Activated B cell treated with CpG ODN at 0.5 μM for 24 hours (primary cell): ENCODE data around the gene CRACR2A. TPM values are rescaled to one million over a fixed set of nuclear protein-coding genes. Genes with fewer than 3 reads are reported as not detected.

Source experiments
- ATAC-seq: fragments of 200-7000 bp; cut with Tn5 transposase; one replicate; pipeline ENCODE4 v1.10.0; 2021; ENCODE audit warnings: low read depth, mild to moderate bottlenecking, moderate library complexity
- CTCF ChIA-PET: fragments of 350-600 bp; sonication (Branson Sonifier 250); formaldehyde crosslinking; loops from one replicate; lab custom pipeline; 2021; ENCODE audit warnings: antibody characterized with exemption; lab: Charles Lee
- POLR2A ChIA-PET: fragments of 350-600 bp; sonication (Branson Sonifier 250); formaldehyde crosslinking; loops from one replicate; lab custom pipeline; 2021; ENCODE audit warnings: antibody characterized with exemption; lab: Charles Lee
- DNase-seq: peaks from one replicate; pipeline ENCODE4 v3.0.0; 2022
- H3K27ac Mint-ChIP-seq: one replicate; pipeline ENCODE4 v1.8.0; 2020; ENCODE audit warnings: mixed read lengths
- H3K27me3 Mint-ChIP-seq: one replicate; pipeline ENCODE4 v1.8.0; 2021; ENCODE audit warnings: mixed read lengths
- H3K36me3 Mint-ChIP-seq: one replicate; pipeline ENCODE4 v1.8.0; 2021; ENCODE audit warnings: low read depth, mixed read lengths
- H3K4me1 Mint-ChIP-seq: one replicate; pipeline ENCODE4 v1.8.0; 2021; ENCODE audit warnings: mixed read lengths
- H3K4me3 Mint-ChIP-seq: one replicate; pipeline ENCODE4 v1.8.0; 2020; ENCODE audit warnings: mild to moderate bottlenecking, mixed read lengths
- H3K9me3 Mint-ChIP-seq: one replicate; pipeline ENCODE4 v1.8.0; 2020; ENCODE audit warnings: mixed read lengths
- CTCF ChIP-seq: fragments of 200-600 bp; IDR thresholded peaks from one replicate; pipeline ENCODE4 v1.8.0; 2022; ENCODE audit warnings: antibody characterized with exemption, mild to moderate bottlenecking
- intact Hi-C: fragments of 100-400 bp; cut with micrococcal nuclease; formaldehyde crosslinking; loops from one replicate; pipeline ENCODE4 v1.15.1; 2024
- total RNA-seq: library from RNA; stranded (reverse); gene quantifications from 2 replicates; pipeline ENCODE4 v1.2.3, GENCODE V29; 2022

CRACR2A gene
- total RNA-seq, 1 donor from 2014 or later = 25.8 TPM

DNA sequence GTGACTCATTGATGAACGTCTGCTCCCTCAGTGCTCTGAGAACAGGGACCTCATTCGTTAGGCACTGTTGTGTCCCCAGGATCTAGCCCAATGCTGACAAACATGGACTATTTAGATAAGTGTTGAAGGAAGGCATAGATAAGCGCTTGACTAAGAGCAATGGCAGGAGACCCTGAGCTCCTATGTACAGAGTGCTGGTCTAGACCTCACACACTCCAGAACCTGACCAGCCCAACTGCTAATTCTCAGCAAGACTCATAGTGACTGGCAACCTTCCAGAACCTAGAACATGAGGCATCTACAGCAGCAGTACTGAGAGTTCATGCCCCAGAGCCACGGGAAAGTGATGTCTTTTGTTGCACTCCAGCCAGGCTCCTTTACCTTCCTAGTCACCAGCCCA is 69.2 kb downstream of the CRACR2A start:
- CTCF ChIA-PET = interaction anchor here (1.5 kb wide), 1 partner anchor 10 kb away, joined by 3 read pairs; no protein-coding TSS in a partner anchor
- peaks cover 60% of the 10 kb centered on the region for H3K36me3 Mint-ChIP-seq

GRCh38 chr12:3681595-3682061 is 71.3 kb downstream of the CRACR2A start:
- ATAC-seq = no peak
- CTCF ChIA-PET = interaction anchor here (1.3 kb wide), 1 partner anchor 381 kb away, joined by 4 read pairs; no protein-coding TSS in a partner anchor
- H3K36me3 Mint-ChIP-seq = peaks cover 68% of the 10 kb centered on the region

More for the DNA sequence above, 69.2 kb downstream of the CRACR2A start:
- no peaks in the 10 kb centered on the region for H3K9me3 Mint-ChIP-seq
- no peak for TF ChIP-seq CTCF
- no peak overlapping the region for H3K4me3 Mint-ChIP-seq
- intact Hi-C loops = no loop called here
- H3K27me3 Mint-ChIP-seq = no peaks in the 10 kb centered on the region
- DNase-seq (no peak), ATAC-seq (no peak)
- H3K27ac Mint-ChIP-seq = no peak overlapping the region
- POLR2A ChIA-PET = no interaction called here
- H3K4me1 Mint-ChIP-seq = no peaks in the 10 kb centered on the region

GRCh38 chr12:3680919-3681594 is 71.9 kb downstream of the CRACR2A start:
- Mint-ChIP-seq H3K36me3 (peaks cover 71% of the 10 kb centered on the region), H3K27ac (no peak overlapping the region), H3K4me3 (no peak overlapping the region), H3K4me1 (no peaks in the 10 kb centered on the region), H3K9me3 (no peaks in the 10 kb centered on the region), H3K27me3 (no peaks in the 10 kb centered on the region)
- no peak for TF ChIP-seq CTCF
- intact Hi-C loops = no loop called here
- DNase-seq (no peak), ATAC-seq (no peak)
- ChIA-PET CTCF (interaction anchor here (1.3 kb wide), 1 partner anchor 381 kb away, joined by 4 read pairs; no protein-coding TSS in a partner anchor), POLR2A (no interaction called here)

More at GRCh38 chr12:3681595-3682061, 71.3 kb downstream of the CRACR2A start:
- no peaks in the 10 kb centered on the region for H3K9me3 Mint-ChIP-seq
- no peak overlapping the region for H3K4me3 Mint-ChIP-seq
- H3K27me3 Mint-ChIP-seq = no peaks in the 10 kb centered on the region
- intact Hi-C loops = no loop called here
- POLR2A ChIA-PET = no interaction called here
- no peak for TF ChIP-seq CTCF
- no peak for DNase-seq
- no peaks in the 10 kb centered on the region for H3K4me1 Mint-ChIP-seq
- no peak overlapping the region for H3K27ac Mint-ChIP-seq

- ATAC-seq (no peak), DNase-seq (no peak)
- H3K27me3 Mint-ChIP-seq = no peaks in the 10 kb centered on the region
- peaks cover 67% of the 10 kb centered on the region for H3K36me3 Mint-ChIP-seq
- H3K27ac Mint-ChIP-seq = no peak overlapping the region
- no peak overlapping the region for H3K4me3 Mint-ChIP-seq
- TF ChIP-seq CTCF = no peak
- no peaks in the 10 kb centered on the region for H3K9me3 Mint-ChIP-seq
- no peaks in the 10 kb centered on the region for H3K4me1 Mint-ChIP-seq
- ChIA-PET CTCF (no interaction called here), POLR2A (no interaction called here)
- intact Hi-C loops = no loop called here
These were observed 73.1 kb downstream of the CRACR2A start for GRCh38 chr12:3679831-3680230.

DNA sequence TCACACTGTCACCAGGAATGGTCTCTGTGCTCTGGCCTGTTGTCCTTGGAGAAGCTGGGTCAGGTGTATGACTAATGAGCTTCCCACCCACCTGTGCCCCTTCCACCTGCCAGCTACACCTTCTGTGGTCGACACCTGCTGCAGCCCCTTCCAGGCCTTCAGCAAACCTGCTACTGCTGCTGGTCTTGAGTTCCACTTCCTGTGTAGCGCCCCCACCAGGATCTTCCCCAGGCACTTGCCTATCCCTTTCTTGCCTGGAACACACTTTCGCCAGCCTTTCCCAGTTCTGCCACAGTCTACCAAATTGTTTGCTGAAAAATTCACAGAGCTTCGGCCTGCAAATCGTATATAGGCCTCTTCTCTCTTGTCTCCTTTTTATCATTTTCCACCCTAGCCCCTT is 75.3 kb downstream of the CRACR2A start:
- Mint-ChIP-seq H3K27me3 (no peaks in the 10 kb centered on the region), H3K4me3 (no peak overlapping the region), H3K9me3 (no peaks in the 10 kb centered on the region), H3K27ac (no peak overlapping the region), H3K36me3 (peaks cover 78% of the 10 kb centered on the region), H3K4me1 (no peaks in the 10 kb centered on the region)
- intact Hi-C loops = no loop called here
- DNase-seq = no peak
- no peak for ATAC-seq
- no peak for TF ChIP-seq CTCF
- CTCF ChIA-PET = no interaction called here
- POLR2A ChIA-PET = no interaction called here
